HFFc6 (cell line): Measurements from ENCODE around the gene ALOXE3. TPM values are rescaled to one million over a fixed set of nuclear protein-coding genes. Genes with fewer than 3 reads are reported as not detected.

ENCODE experiments used
- DNase-seq: peaks from one replicate; pipeline ENCODE4 v3.0.0-alpha.2; 2018
- H3K27ac Mint-ChIP-seq: 2 replicates; pipeline ENCODE4 v1.8.0; 2020; ENCODE audit warnings: mild to moderate bottlenecking, mixed read lengths
- H3K27me3 Mint-ChIP-seq: 2 replicates; pipeline ENCODE4 v1.8.0; 2021; ENCODE audit warnings: mild to moderate bottlenecking, moderate library complexity, mixed read lengths; ENCODE audit not compliant: insufficient read depth
- H3K36me3 Mint-ChIP-seq: 2 replicates; pipeline ENCODE4 v1.8.0; 2021; ENCODE audit warnings: low read depth, mixed read lengths
- H3K4me1 Mint-ChIP-seq: 2 replicates; pipeline ENCODE4 v1.8.0; 2020; ENCODE audit warnings: low read depth, mixed read lengths
- H3K4me3 Mint-ChIP-seq: 2 replicates; pipeline ENCODE4 v1.8.0; 2020; ENCODE audit warnings: mild to moderate bottlenecking, moderate library complexity, mixed read lengths
- H3K9me3 Mint-ChIP-seq: 2 replicates; pipeline ENCODE4 v1.8.0; 2020; ENCODE audit warnings: mild to moderate bottlenecking, mixed read lengths
- CTCF ChIP-seq: fragments of 200-600 bp; sonication (generic); IDR thresholded peaks from 2 replicates; pipeline ENCODE4 v1.5.0; 2021; ENCODE audit warnings: antibody characterized with exemption, mild to moderate bottlenecking
- total RNA-seq, 6 experiments: library from RNA; stranded (reverse); fragmentation: NEBNext Ultra II Directional; extraction: Animal tissue kit (Norgen Biotek cat#: 25700); gene quantifications; 2 replicates in 1 of 6; 3 replicates in 5 of 6; pipeline ENCODE4 v1.2.3, GENCODE V29; 2021

The ALOXE3 gene
- total RNA-seq, 6 experiments from 2014 or later: 0.14 to 0.30 (median 0.21) TPM

- no peak for TF ChIP-seq CTCF
- DNase-seq: no peak
- Mint-ChIP-seq H3K36me3 (no peaks in the 10 kb centered on the region), H3K27me3 (peaks cover 62% of the 10 kb centered on the region), H3K9me3 (no peaks in the 10 kb centered on the region), H3K27ac (no peak overlapping the region), H3K4me1 (peaks cover 8% of the 10 kb centered on the region), H3K4me3 (no peak overlapping the region)
Observed at GRCh38 chr17:8067806-8068205, 50.5 kb downstream of the ALOXE3 start.

- no peak for TF ChIP-seq CTCF
- no peak overlapping the region for H3K4me3 Mint-ChIP-seq
- H3K36me3 Mint-ChIP-seq: no peaks in the 10 kb centered on the region
- no peak overlapping the region for H3K27ac Mint-ChIP-seq
- peaks cover 9% of the 10 kb centered on the region for H3K4me1 Mint-ChIP-seq
- DNase-seq: no peak
- peaks cover 61% of the 10 kb centered on the region for H3K27me3 Mint-ChIP-seq
- no peaks in the 10 kb centered on the region for H3K9me3 Mint-ChIP-seq
Observed at GRCh38 chr17:8066841-8067775, 51.2 kb downstream of the ALOXE3 start.

DNA sequence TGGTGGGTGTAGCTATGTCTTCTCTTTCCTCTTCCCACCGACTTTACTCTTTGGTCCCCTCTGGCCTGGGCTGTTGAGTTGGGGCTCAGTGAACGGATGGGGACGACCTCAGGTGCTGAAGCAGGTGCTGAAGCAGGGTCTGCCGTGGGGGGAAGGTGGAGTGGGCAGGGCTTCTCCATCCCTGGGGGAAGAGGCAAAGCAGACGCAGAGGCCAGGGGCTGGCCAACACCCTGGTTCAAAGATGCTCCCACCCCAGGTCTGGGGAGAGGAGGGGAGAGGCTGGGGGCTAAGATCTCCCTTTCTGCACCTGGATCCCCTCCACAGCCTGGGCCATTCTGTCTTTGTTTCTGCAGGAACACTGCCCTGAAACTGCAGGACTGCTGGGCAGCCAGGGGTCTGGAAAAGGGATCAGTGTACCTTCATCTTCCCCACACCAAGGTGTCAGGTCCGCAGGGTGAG is 53.7 kb downstream of the ALOXE3 start:
- Mint-ChIP-seq H3K27ac (no peak overlapping the region), H3K4me3 (no peak overlapping the region), H3K36me3 (no peaks in the 10 kb centered on the region), H3K27me3 (peaks cover 53% of the 10 kb centered on the region), H3K9me3 (no peaks in the 10 kb centered on the region), H3K4me1 (peaks cover 10% of the 10 kb centered on the region)
- DNase-seq: no peak
- TF ChIP-seq CTCF: no peak

DNA sequence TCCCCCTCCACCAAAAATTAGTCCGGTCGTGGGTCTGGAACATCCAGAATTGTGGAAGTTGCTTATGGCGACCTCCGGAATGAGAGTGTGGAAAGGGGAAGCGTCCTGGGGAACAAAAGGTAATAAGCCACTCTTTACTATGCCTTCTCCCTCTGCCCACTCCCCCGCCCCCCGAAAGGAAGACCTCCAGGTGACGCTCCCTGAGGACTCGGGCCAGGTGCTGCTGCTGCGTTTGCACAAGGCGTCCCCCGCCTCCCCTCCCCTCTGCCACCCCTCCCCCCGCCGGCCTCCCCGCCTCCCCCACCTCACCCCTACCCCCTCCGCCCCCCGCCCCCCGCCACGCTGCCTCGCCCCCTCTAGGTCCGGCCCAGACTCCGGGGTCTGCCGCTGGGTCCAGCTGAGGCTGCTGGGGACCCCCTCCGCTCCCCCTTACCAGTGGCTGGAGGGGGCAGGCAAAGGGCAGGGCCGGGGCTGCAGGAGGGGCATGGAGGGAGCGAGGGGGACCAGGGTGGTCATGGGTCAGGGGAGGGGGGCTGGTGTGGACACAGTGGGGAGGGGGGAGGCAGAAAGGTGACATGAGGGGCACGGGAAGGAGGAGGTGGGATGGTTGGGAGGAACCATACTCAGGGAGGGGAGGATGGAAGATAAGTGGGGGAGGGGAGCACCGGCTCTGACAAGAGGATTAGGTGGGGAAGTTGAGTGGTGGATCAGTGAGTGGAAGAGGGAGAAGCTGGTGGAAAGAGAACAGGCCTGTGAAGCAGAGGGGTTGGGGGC is 54.4 kb downstream of the ALOXE3 start:
- Mint-ChIP-seq H3K36me3 (no peaks in the 10 kb centered on the region), H3K4me3 (no peak overlapping the region), H3K27me3 (peaks cover 54% of the 10 kb centered on the region), H3K4me1 (peaks cover 10% of the 10 kb centered on the region), H3K27ac (no peak overlapping the region), H3K9me3 (no peaks in the 10 kb centered on the region)
- no peak for TF ChIP-seq CTCF
- DNase-seq: no peak

GRCh38 chr17:8062807-8063483 is 55.4 kb downstream of the ALOXE3 start:
- DNase-seq: no peak
- no peak for TF ChIP-seq CTCF
- H3K27ac Mint-ChIP-seq: no peak overlapping the region
- H3K9me3 Mint-ChIP-seq: no peaks in the 10 kb centered on the region
- peaks cover 10% of the 10 kb centered on the region for H3K4me1 Mint-ChIP-seq
- H3K27me3 Mint-ChIP-seq: peaks cover 59% of the 10 kb centered on the region
- peak overlapping the region; percentile 35 for H3K4me3 Mint-ChIP-seq
- H3K36me3 Mint-ChIP-seq: no peaks in the 10 kb centered on the region
